Gastrocnemius medialis (tissue), 4 donors: ENCODE results near the gene AFF3.

Experiments used
- POLR2A ChIP-seq, 2 donors: fragments of 450-650 bp; IDR thresholded peaks; one replicate each; pipeline ENCODE4 v1.6.1; 2017; ENCODE audit warnings: antibody characterized with exemption in 2 of 2, mild to moderate bottlenecking in 2 of 2, moderate library complexity in 2 of 2
- TF ChIP-seq, protein P1 (sequence below), 5 experiments: fragments of 450-650 bp in 3 of 5; fragments of 200-600 bp in 2 of 5; sonication (generic) in 2 of 5; IDR thresholded peaks in 4 of 5; conservative IDR thresholded peaks in 1 of 5; 1 replicate in 4 of 5; 2 replicates in 1 of 5; pipeline ENCODE4 v1.5.1; 2016 to 2019; ENCODE audit warnings: antibody characterized with exemption in 5 of 5, mild to moderate bottlenecking in 3 of 5, moderate library complexity in 3 of 5

DNA sequence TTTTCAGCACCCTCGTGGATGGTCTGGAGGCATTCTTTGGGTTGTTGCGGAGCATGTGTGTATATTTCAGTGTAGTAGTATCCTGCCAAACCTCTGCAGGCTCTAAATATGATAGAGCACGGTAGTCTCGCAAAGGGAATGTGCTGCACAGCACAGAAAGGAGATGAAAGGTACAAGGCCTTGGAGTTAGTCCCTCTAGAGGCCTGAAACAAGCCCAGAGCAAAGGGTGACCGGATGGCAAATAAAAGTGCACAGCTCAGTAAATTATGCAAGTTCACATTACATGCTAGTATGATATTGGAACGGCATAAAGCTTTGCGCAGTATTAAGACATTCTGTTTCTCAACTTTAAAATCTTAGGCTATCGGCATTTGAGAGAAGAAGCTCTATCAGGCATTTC, 358.1 kb downstream of the AFF3 start:
- TF ChIP-seq, protein P1, sequence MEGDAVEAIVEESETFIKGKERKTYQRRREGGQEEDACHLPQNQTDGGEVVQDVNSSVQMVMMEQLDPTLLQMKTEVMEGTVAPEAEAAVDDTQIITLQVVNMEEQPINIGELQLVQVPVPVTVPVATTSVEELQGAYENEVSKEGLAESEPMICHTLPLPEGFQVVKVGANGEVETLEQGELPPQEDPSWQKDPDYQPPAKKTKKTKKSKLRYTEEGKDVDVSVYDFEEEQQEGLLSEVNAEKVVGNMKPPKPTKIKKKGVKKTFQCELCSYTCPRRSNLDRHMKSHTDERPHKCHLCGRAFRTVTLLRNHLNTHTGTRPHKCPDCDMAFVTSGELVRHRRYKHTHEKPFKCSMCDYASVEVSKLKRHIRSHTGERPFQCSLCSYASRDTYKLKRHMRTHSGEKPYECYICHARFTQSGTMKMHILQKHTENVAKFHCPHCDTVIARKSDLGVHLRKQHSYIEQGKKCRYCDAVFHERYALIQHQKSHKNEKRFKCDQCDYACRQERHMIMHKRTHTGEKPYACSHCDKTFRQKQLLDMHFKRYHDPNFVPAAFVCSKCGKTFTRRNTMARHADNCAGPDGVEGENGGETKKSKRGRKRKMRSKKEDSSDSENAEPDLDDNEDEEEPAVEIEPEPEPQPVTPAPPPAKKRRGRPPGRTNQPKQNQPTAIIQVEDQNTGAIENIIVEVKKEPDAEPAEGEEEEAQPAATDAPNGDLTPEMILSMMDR (IDR thresholded peaks at IDR 0.05 in 4 of 5, conservative IDR thresholded peaks at IDR 0.05 in 1 of 5) = no peak
- no peak for TF ChIP-seq POLR2A (IDR thresholded peaks at IDR 0.05)
